GM19455 (cell line): ENCODE data around the gene USH2A.

Source experiments
- ATAC-seq: cut with Tn5 transposase; IDR thresholded peaks from one replicate; pipeline ENCODE4 v1.9.1; 2021; ENCODE audit not compliant: unreplicated experiment

Gene USH2A

GRCh38 chr1:215986401-215986800, 436.8 kb downstream of the USH2A start:
- ATAC-seq, result no peak

GRCh38 chr1:215983680-215984079, 439.6 kb downstream of the USH2A start:
- no peak for ATAC-seq

DNA sequence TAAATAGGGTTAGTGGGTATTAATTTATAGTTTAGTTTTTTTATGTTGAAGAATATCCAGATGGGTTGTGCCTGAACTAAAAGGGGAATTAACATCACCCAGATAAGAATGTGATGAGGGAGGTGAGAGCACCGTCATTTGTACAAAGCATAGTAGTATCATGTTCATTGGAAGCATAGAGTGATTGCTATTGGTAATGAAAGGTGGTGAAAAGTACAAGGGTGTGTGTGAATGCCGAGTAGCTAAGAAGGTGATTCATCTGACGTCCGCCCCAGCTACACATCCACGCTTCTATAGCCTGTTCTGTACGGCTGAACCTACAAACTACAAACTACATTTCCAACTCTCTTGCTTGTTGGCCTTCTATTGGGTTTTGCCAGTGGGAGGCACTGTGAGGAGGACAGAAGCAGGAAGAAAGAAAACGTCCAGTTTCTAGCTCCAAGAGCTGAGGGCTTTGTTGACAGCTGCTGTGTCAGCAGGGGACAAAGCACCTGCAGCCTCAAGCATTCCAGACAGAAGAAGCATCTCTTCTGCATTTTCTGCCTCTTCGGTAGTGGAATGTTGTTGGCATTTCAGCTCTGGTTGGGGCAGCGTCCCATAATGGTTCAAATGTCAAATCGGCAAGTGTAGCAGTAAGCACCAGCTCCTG, 451.3 kb downstream of the USH2A start:
- ATAC-seq, result no peak

DNA sequence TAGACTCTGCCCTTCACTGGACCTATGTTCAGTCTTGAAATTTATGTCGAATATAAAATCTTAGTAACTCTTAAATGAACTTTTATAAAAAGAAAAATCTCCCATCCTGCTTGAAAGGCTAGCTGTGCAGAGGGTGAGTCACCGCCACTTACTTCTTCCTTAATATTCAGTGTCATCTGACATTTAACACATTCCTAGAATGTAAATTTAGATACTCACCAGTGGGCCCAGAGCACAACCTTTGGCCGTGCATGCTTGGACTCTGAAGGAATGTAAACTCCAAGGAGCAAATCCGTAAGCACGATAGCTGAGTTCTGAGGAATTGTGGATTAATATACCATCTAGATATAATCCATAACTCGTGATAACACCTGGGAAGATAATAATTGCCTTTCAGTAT, 452.8 kb downstream of the USH2A start:
- no peak for ATAC-seq

DNA sequence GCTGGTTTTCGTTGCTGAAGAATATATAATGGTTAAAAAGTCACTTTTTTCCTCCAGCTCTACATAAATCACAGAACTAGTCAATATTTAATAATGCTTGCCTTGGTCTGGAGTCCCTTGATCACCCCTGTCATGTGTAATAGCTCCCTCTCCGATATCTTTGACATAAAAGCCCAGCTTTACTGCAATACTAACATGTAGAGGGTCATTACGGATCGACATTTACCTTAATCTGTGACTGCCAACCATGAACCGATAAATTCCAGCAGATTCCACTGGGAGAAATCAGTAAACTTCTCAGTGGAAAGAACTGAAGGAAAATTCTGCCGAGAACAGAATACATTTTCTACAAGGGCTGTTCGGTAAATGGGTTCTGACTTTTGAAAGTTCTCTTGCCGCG, 459.6 kb downstream of the USH2A start:
- ATAC-seq, result no peak

DNA sequence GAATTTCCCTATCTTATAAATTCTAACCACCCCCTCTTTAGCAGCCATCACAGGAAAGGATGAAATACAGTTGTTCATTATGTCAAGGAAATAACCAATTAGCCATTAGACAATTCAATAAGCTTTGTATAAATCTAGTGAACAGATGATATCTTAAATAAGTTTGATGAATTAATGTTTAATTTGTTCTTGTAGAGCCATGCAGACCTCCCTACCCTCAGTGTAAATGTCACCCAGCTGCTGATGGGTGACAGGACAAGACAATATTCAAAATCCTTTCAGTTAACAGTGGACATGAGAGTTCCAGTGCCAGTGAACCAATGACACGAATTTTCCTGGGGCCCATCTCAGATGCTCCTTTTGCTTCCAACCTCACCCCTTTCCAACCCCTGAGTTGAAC, 460.2 kb downstream of the USH2A start:
- no peak for ATAC-seq

- ATAC-seq, result no peak
These were observed 464.4 kb downstream of the USH2A start for GRCh38 chr1:215958841-215959240.

- no peak for ATAC-seq
These were observed 465.6 kb downstream of the USH2A start for GRCh38 chr1:215957663-215958062.

DNA sequence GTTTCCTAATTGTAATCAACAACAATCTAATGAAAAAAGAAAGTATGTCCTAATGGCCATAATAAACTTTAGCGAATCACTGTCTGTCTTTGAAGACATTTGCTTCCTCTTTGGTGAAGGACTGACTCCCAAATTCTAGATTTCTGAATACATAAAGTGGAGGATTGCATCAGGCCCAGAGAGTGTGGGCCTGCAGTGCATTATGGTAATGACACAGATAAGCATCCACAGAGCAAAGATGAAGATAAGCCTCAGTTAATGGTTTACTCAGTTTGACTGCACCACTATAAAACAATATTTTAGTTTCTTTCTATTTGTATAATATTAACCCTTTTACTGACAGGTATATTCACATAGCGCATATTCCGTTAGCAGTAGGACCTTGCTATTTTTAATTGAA, 490.7 kb downstream of the USH2A start:
- no peak for ATAC-seq

- no peak for ATAC-seq
These were observed 496.6 kb downstream of the USH2A start for GRCh38 chr1:215926670-215927069.

DNA sequence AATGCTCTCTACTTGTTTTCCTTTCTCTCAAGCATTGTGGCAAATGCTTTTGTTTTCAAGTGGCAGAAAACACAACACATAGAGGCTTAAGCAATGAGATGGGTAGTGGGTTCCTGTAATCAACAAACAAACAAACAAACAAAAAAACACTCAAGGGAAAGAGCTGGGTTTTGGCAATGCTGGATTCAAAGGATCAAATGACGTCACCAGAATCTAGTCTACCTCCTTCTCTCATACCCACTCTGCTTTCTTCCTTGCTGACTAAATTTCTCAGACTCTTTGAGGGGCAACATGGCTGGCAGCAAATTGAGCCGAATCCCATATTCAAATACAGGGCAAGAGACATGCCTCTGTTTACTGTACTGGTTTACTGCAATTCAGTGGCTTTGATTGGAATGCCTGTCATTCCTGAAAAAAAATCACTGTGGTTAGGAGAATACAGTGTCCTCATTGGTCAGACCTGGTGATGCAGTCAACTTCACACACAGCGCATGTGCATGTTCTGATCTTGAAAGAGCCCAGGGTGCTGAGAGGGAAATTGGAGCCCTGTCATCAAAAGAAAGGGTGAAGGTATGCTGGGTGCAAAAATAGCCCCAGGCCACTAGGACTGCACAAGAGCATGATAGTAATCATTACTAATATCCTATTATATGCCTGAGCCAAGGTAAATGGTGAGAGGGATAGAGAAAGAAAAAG, 500.0 kb downstream of the USH2A start:
- no peak for ATAC-seq

GRCh38 chr1:215911406-215911968, 511.8 kb downstream of the USH2A start:
- ATAC-seq, result no peak

DNA sequence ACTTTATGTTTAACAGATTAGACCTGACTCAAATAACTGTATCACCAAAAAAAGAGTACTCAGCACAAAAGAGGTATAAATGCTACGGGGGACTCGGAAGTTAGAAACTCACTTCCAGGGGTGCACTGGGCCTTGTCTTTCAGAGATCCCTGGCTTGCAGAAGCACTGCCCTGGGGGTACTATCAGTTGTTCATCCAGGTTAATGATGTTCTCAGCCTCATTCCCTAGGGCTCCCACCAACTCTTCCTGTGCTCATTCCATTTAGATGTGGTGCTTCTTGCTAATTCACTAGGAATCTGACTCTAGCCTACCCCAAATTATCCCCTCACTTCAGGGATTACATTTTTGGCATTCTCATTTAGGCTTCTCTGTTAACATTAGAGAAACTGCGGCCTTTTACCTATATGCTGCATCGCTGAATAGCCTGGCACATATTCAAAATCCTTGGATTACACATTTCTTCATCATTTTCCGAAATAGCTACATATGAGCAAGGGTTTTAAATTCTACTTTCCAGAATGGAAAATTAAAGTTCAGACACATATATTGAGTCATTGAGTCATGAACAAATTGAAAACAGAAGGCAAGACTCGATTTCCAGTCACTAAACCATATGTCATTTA, 517.6 kb downstream of the USH2A start:
- no peak for ATAC-seq

DNA sequence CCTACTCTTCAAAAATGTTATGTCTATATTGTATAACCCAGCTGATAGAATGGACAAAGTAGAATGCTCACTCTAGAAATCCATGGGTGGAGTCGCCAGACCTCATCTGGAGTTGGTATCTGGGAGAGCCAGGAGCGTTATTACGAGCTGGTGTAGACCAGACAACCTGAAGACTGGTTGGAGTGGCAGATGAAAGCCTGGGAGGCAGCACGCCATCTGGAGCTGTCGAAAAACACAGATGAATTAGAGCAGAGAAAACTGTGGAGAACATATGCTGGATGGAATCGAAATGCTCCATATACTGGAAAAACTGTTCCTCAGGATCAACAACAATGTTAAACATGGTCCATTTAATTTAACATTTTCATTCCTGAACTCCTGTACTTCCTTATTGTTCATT, 522.6 kb downstream of the USH2A start:
- no peak for ATAC-seq

GRCh38 chr1:215899901-215900300, 523.3 kb downstream of the USH2A start:
- ATAC-seq, result no peak

DNA sequence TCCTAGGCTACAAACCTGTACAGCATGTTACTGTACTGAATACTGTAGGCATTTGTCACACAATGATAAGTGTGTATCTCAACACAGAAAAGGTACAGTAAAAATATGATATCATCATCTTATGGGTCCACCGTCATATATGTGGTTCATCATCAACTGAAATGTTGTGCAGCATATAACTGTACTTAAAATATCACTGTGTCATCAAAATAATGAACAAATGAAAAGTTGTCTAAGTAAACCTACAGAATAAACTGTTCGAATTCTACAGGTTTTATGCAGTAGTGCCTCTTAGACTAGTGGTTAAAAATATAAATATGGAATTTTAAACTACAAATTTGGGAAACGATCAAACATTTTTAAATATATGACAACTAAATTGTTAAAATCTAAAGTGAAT, 527.4 kb downstream of the USH2A start:
- ATAC-seq, result no peak

- ATAC-seq, result no peak
These were observed 528.0 kb downstream of the USH2A start for GRCh38 chr1:215895276-215895675.

- no peak for ATAC-seq
These were observed 528.6 kb downstream of the USH2A start for GRCh38 chr1:215894617-215895016.

- no peak for ATAC-seq
These were observed 531.8 kb downstream of the USH2A start for GRCh38 chr1:215891266-215892057.

DNA sequence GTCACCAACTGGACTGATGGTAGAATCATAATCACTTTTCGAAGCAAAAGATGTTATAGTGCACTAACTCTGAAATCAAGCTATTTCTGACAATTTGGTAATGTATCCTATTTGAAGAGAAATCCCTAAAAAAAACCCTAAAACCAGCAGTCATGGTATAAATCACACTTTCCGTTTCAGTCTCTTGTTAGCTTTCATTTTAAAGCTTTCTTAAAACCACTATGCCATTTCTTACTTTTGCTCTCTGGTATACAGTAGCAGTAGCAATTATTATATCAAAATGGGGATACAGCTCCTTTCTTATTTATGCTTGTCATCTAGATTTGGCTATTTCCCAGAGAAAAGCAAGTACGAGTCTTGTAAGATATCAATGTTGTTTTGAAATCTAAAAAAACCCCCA, 532.8 kb downstream of the USH2A start:
- peak; percentile 60 for ATAC-seq

DNA sequence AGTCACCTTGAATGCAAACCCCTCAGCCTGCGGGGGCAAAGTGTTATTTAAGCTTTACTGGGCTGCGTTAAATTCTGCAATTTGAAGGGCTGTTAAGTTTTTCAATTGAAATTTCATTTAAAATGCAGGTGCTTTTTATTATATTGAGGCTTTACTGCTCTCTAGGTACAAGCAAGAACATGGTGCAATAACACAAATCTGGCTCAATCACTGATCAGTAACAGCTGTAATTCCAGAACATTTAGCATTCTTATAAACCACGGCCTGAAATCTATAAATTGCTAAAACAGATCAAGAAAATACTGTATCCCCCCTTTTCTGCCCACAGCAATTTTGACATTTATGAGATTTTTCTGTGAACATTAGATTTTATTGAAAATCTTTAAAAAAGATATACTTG, 533.4 kb downstream of the USH2A start:
- ATAC-seq, result no peak
